ENCODE measurements around the gene ADAM12.

The ADAM12 gene

DNA sequence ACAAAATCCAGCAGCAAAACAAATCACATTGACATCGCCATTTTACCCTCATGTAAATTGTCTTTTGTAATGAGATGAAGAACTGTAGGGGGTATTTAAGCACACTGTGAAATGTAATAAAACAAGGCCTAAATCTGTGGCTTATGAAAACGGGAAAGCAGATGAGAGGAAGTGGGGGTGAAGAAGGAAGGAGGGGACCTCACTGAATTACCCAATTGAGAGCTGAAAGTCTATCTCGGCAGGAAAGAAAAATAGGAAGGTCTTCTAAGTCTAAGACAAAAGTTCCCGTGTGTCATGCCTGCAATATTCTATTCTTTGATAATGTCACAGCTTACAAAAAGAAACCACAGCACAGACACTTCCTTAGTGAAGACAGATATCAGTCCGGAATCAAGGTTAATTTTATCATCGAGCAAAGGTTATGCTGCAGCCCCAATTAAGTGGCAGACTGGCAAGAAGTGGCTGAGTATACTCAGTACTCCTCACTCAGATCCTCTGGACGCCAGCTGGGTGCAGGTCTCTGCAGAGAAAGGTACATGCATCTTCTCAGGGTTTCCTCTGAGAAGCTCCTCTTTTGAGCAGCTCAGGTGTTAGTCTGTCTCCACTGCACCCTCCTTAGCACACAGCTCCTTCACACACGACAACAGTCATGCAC is 252.2 kb downstream of the ADAM12 start:
- Histone ChIP-seq H3K27ac (no peak overlapping the region), H3K4me3 (no peak overlapping the region)
- no peak for DNase-seq (ENCODE audit: low spot score)
- TF ChIP-seq, protein P1, sequence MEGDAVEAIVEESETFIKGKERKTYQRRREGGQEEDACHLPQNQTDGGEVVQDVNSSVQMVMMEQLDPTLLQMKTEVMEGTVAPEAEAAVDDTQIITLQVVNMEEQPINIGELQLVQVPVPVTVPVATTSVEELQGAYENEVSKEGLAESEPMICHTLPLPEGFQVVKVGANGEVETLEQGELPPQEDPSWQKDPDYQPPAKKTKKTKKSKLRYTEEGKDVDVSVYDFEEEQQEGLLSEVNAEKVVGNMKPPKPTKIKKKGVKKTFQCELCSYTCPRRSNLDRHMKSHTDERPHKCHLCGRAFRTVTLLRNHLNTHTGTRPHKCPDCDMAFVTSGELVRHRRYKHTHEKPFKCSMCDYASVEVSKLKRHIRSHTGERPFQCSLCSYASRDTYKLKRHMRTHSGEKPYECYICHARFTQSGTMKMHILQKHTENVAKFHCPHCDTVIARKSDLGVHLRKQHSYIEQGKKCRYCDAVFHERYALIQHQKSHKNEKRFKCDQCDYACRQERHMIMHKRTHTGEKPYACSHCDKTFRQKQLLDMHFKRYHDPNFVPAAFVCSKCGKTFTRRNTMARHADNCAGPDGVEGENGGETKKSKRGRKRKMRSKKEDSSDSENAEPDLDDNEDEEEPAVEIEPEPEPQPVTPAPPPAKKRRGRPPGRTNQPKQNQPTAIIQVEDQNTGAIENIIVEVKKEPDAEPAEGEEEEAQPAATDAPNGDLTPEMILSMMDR (IDR thresholded peaks at IDR 0.05) = no peak

DNA sequence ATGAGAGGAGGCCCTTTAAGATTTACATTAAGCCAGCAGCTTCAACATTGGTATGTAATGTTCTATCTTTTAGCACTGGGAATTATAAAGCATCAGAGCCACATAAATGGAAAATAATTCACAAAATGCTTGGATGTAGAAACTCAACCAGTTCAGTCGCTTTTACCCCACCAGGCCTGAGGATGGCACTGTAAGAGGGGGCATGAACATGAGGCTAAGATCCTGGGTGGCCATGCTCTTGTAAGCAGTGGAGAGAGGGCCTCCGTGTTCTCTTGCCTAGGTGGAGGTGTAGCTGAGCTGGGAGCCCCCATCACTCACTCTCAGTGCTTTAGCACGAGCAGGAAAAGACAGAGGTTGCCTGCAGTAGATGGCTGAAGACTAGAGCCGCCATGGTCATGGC is 253.1 kb downstream of the ADAM12 start:
- DNase-seq (ENCODE audit: low spot score) = no peak
- Histone ChIP-seq H3K27ac (no peak overlapping the region), H3K4me3 (no peak overlapping the region)
- TF ChIP-seq, protein P1 (IDR thresholded peaks at IDR 0.05) = no peak

DNA sequence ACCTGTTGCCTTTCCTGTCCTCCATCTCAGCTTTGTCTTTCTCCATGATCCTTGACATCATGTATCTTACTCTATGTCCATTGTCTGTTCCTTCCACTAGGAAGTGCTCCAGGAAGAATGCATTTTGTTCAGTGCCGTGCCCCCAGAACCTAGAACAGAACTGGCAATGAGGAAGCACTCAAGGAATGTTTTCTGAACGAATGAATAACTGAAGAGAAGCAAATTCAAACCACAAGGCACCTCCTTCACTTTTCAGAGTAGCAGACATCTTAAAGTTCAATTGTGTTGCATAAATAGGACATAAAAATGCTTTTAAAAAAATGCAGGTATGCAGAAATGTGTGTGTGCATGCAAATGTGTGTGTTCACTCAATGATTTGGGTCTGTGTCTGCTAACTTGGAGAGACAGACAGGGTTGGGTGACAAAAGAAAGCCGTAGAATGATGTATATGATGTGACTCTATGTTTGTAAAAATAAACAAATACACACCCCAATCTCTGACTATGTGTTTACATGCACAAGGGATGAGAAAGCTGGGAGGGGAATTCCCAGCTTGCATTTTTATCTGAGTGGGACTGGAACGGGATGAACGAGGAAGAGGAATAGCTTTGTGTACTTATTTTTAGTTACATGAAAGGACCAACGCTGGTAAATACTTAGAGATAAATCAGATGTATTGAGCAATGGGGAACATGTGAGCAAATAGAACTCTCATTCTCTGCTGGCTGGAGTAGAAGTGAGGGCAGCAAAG is 254.2 kb downstream of the ADAM12 start:
- TF ChIP-seq, protein P1 (IDR thresholded peaks at IDR 0.05) = no peak
- no peak overlapping the region for H3K27ac ChIP-seq
- DNase-seq (ENCODE audit: low spot score) = no peak
- no peak overlapping the region for H3K4me3 ChIP-seq

DNA sequence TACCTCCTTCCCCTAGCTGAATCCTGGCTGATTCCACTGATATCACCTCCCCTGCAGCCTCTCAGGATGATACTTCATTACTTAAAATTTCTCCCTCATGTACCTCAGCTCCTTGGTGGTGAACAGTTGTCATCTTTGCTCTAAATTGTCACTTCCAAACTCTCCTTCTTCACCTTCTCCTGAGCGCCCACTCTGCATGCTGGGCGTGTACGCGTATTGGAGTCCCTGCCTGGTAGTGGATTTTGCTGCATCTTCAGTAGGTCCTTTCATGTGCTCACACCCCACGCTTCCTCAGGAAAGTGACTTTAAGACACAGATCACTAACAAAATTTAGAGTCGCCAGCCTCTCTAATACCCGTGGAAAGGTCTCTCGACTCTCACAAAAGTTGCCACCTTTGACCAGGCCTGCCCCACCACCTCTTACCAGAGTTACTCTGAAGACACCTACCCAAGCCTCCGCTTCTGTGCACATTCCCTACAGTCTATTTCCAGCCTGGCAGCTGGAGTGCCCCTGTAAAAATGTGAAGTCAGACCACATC is 255.1 kb downstream of the ADAM12 start:
- TF ChIP-seq, protein P1 (IDR thresholded peaks at IDR 0.05) = no peak
- Histone ChIP-seq H3K27ac (no peak overlapping the region), H3K4me3 (no peak overlapping the region)
- DNase-seq (ENCODE audit: low spot score) = no peak

DNA sequence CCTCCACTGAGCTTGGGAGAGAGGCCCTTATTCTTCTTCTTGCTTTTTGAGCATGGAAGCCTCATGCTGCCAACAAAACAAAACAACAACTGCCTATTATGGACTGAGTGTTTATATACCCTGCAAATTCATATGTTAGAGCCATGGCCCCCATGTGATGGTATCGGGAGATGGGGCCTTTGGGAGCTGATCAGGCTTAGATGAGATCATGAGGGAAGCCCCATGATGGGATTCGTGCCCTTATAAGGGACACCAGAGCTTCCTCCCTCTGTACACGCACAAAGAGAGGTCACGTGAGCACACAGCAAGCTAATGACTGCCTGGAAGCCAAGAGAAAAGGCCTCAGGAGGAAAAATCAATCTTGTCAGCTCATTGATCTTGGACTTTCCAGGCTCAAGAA is 256.9 kb downstream of the ADAM12 start:
- Histone ChIP-seq H3K27ac (no peak overlapping the region), H3K4me3 (no peak overlapping the region)
- DNase-seq (ENCODE audit: low spot score) = no peak
- TF ChIP-seq, protein P1 (IDR thresholded peaks at IDR 0.05) = no peak

DNA sequence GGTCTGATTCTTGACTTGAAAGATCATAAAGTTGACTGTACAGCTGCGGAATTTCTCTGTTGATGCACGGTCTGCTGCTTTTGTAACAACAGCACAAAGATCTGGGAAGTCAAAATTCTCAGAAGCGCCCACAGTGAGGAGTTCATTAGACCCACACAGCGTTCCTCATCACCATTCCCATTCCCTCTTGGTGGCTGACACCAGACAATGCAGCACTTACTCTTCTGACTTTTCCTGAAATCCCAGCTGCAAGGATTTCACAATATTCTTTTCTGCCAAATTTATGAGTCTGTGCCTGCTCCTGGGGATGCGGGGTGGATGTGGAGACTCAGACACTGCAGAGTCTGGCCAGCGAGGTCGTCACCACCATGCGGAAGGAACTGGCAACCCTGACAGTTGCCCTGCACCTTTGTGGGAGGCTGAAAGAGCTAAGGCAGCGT is 258.0 kb downstream of the ADAM12 start:
- Histone ChIP-seq H3K27ac (peak overlapping the region in 1 of 2 donors; percentile 5), H3K4me3 (no peak overlapping the region)
- TF ChIP-seq, protein P1 (IDR thresholded peaks at IDR 0.05) = no peak
- no peak for DNase-seq (ENCODE audit: low spot score)

Measured in coronary artery (tissue), 2 donors.